Transverse colon (tissue), 4 donors: Measurements from ENCODE around the gene MCIDAS. TPM values are rescaled to one million over a fixed set of nuclear protein-coding genes. Genes with fewer than 3 reads are reported as not detected.

Source experiments
- DNase-seq: peaks from one replicate; pipeline ENCODE4 v3.0.0-alpha.2; 2019
- H3K27ac ChIP-seq, 4 donors: fragments of 200-600 bp; sonication (generic); 2 replicates each; pipeline ENCODE4 v1.5.1; 2016 to 2018; ENCODE audit warnings: inconsistent platforms in 4 of 4
- H3K27me3 ChIP-seq: fragments of 200-600 bp; sonication (generic); 2 replicates; pipeline ENCODE4 v1.5.1; 2017; ENCODE audit warnings: inconsistent platforms
- H3K36me3 ChIP-seq, 4 donors: fragments of 200-600 bp; sonication (generic); 2 replicates each; pipeline ENCODE4 v1.5.1; 2017 to 2019; ENCODE audit warnings: inconsistent platforms in 4 of 4
- H3K4me1 ChIP-seq, 4 donors: fragments of 200-600 bp; sonication (generic); 2 replicates each; pipeline ENCODE4 v1.5.1; 2017 to 2020; ENCODE audit warnings: inconsistent platforms in 4 of 4
- H3K4me3 ChIP-seq, 4 donors: fragments of 200-600 bp; sonication (generic); 1 replicate in 1 of 4; 2 replicates in 3 of 4; pipeline versions ENCODE4 v1.5.1 to v1.6.1; 2017 to 2019; ENCODE audit warnings: inconsistent platforms in 4 of 4
- H3K9me3 ChIP-seq, 2 donors: fragments of 200-600 bp; sonication (generic); 2 replicates each; pipeline ENCODE4 v1.5.1; 2017 to 2019; ENCODE audit warnings: inconsistent platforms in 2 of 2
- CTCF ChIP-seq, 5 experiments: fragments of 200-600 bp in 3 of 5; fragments of 450-650 bp in 2 of 5; sonication (generic) in 3 of 5; IDR thresholded peaks; 1 replicate in 2 of 5; 2 replicates in 3 of 5; pipeline ENCODE4 v1.5.1; 2016 to 2017; ENCODE audit warnings: antibody characterized with exemption in 5 of 5, inconsistent platforms in 3 of 5, mild to moderate bottlenecking in 2 of 5, moderate library complexity in 1 of 5
- EP300 ChIP-seq: sonication (generic); formaldehyde crosslinking; IDR thresholded peaks from one replicate; pipeline ENCODE4 v1.6.1; 2017; ENCODE audit warnings: antibody characterized with exemption, low read depth
- POLR2A ChIP-seq: fragments of 450-650 bp; IDR thresholded peaks from one replicate; pipeline ENCODE4 v1.6.1; 2016; ENCODE audit warnings: antibody characterized with exemption, mild to moderate bottlenecking, moderate library complexity
- POLR2AphosphoS5 ChIP-seq, 3 donors: sonication (generic); formaldehyde crosslinking; IDR thresholded peaks; one replicate each; pipeline ENCODE4 v1.6.1; 2016; ENCODE audit warnings: antibody characterized with exemption in 3 of 3
- WGBS, 2 donors: methylation state at CpG; one replicate each; pipeline ENCODE4 v1.1.5; 2018; ENCODE audit warnings: low coverage in 1 of 2; 5-methylcytosine and 5-hydroxymethylcytosine counted together
- in situ Hi-C, 4 donors: fragments of 200-750 bp; cut with MboI; loops; one replicate each; pipeline versions ENCODE4 v1.15.0 to v1.15.1; 2017; ENCODE audit warnings: low sequenced_read_pairs in 3 of 4, low pct_ligation_motif_present in 1 of 4, low pct_unique_long_range_greater_than_20kb in 1 of 4
- intact Hi-C: fragments of 100-400 bp; cut with DNase I; formaldehyde crosslinking; loops from one replicate; pipeline ENCODE4 v1.15.1; 2023; ENCODE audit warnings: low total_unique reads
- total RNA-seq, 4 donors: library from RNA; depleted of rRNA; stranded (reverse); fragments of >200 nt; gene quantifications; one replicate each; pipeline ENCODE4 v1.1.0, GENCODE V29; 2016

The MCIDAS gene
- total RNA-seq, 4 donors from 2014 or later = 0.95 TPM; not detected in 3

- Histone ChIP-seq H3K9me3 (no peaks in the 10 kb centered on the region), H3K4me1 (peaks cover 7 to 33% (median 28%) of the 10 kb centered on the region in 4 donors), H3K36me3 (no peaks in the 10 kb centered on the region), H3K27ac (no peak overlapping the region), H3K27me3 (peaks cover 94% of the 10 kb centered on the region), H3K4me3 (no peak overlapping the region)
- TF ChIP-seq CTCF (IDR thresholded peaks at IDR 0.05) (no peak), POLR2AphosphoS5 (IDR thresholded peaks at IDR 0.05) (no peak), POLR2A (no peak), EP300 (no peak)
- intact Hi-C loops = loop anchor here (10.0 kb wide), 1 partner anchor 48 kb away; the partner anchor contains the start of gene CDC20B
- WGBS, 2 donors = 45 to 60% methylated on average over 4 to 30 of the region's 30 CpGs
- in situ Hi-C loops = loop anchor here in 1 of 4 donors (10.0 kb wide), 1 partner anchor 48 kb away; the partner anchor contains the start of gene CDC20B
- no peak for DNase-seq
These were observed 4.8 kb downstream of the MCIDAS start for GRCh38 chr5:55222092-55222984.

GRCh38 chr5:55220433-55221185 is 6.5 kb downstream of the MCIDAS start:
- peaks cover 77% of the 10 kb centered on the region for H3K27me3 ChIP-seq
- in situ Hi-C loops = loop anchor here in 1 of 4 donors (10.0 kb wide), 1 partner anchor 46 kb away; the partner anchor contains the start of gene CDC20B
- no peaks in the 10 kb centered on the region for H3K36me3 ChIP-seq
- peak overlapping the region in 3 of 4 donors; percentile 23 to 40 (median 29) for H3K4me3 ChIP-seq
- peak; percentile 65 for DNase-seq
- H3K9me3 ChIP-seq = no peaks in the 10 kb centered on the region
- 5% methylated on average over 59 of the region's 62 CpGs; no CpG with 5 or more reads in 1 of the 2 donors for WGBS, 2 donors
- TF ChIP-seq EP300 (no peak), POLR2A (no peak), POLR2AphosphoS5 (IDR thresholded peaks at IDR 0.05) (no peak), CTCF (IDR thresholded peaks at IDR 0.05) (no peak)
- no peak overlapping the region for H3K27ac ChIP-seq
- intact Hi-C loops = loop anchor here (10.0 kb wide), 1 partner anchor 46 kb away; the partner anchor contains the start of gene CDC20B
- peaks cover 7 to 23% (median 17%) of the 10 kb centered on the region in 4 donors for H3K4me1 ChIP-seq

- no peak overlapping the region for H3K27ac ChIP-seq
These were observed 7.3 kb downstream of the MCIDAS start for GRCh38 chr5:55219770-55220169.

More at GRCh38 chr5:55219770-55220169, 7.3 kb downstream of the MCIDAS start:
- TF ChIP-seq POLR2A = no peak
- TF ChIP-seq EP300 = no peak
- TF ChIP-seq CTCF (IDR thresholded peaks at IDR 0.05) = no peak
- TF ChIP-seq POLR2AphosphoS5 (IDR thresholded peaks at IDR 0.05) = no peak
- intact Hi-C loops (loop anchor here (10.0 kb wide), 1 partner anchor 45 kb away; the partner anchor contains the start of gene CDC20B), in situ Hi-C loops (loop anchor here in 1 of 4 donors (10.0 kb wide), 1 partner anchor 45 kb away; the partner anchor contains the start of gene CDC20B)
- peaks cover 68% of the 10 kb centered on the region for H3K27me3 ChIP-seq
- H3K4me1 ChIP-seq = peaks cover 7 to 23% (median 17%) of the 10 kb centered on the region in 4 donors
- no peak overlapping the region for H3K4me3 ChIP-seq
- DNase-seq = no peak
- H3K9me3 ChIP-seq = no peaks in the 10 kb centered on the region
- WGBS, 2 donors = 37 to 79% methylated on average over 3 of the region's 3 CpGs
- no peaks in the 10 kb centered on the region for H3K36me3 ChIP-seq
